HUES48 (cell line): ENCODE results near the gene CGREF1.

Source experiments
- H3K27ac ChIP-seq: one replicate; pipeline ENCODE4 v1.7.0; 2013; ENCODE audit warnings: low read depth, low read length, inconsistent platforms
- H3K27me3 ChIP-seq: 2 replicates; pipeline ENCODE4 v1.6.1; 2013; ENCODE audit warnings: mild to moderate bottlenecking, low read length; ENCODE audit not compliant: control insufficient read depth, insufficient read depth
- H3K36me3 ChIP-seq: 2 replicates; pipeline ENCODE4 v1.6.1; 2013; ENCODE audit warnings: low read length; ENCODE audit not compliant: control insufficient read depth, insufficient read depth
- H3K4me1 ChIP-seq: 2 replicates; pipeline ENCODE4 v1.6.1; 2013; ENCODE audit warnings: mild to moderate bottlenecking, low read length; ENCODE audit not compliant: control insufficient read depth, insufficient read depth
- H3K4me3 ChIP-seq: 2 replicates; pipeline ENCODE4 v1.5.1; 2013; ENCODE audit warnings: mild to moderate bottlenecking, low read depth, low read length
- H3K9ac ChIP-seq: 2 replicates; pipeline ENCODE4 v1.6.1; 2013; ENCODE audit warnings: mild to moderate bottlenecking, low read depth, low read length, moderate library complexity
- H3K9me3 ChIP-seq: 2 replicates; pipeline ENCODE4 v1.6.1; 2013; ENCODE audit warnings: low read length; ENCODE audit not compliant: control insufficient read depth, insufficient read depth

The CGREF1 gene

GRCh38 chr2:27071277-27071989 lies 47.5 kb downstream of the CGREF1 start, which contains the start of gene OST4:
Gene OST4 (minus strand): TSS chr2:27071654.
- Histone ChIP-seq H3K4me3 (peak within 1 kb of the TSS; percentile 96), H3K27ac (peak within 1 kb of the TSS; percentile 90), H3K27me3 (no peaks in the 10 kb centered on the region), H3K9ac (peak within 1 kb of the TSS; percentile 64), H3K4me1 (peaks cover 11% of the 10 kb centered on the region), H3K36me3 (peaks cover 38% of the 10 kb centered on the region), H3K9me3 (no peaks in the 10 kb centered on the region)

GRCh38 chr2:27070653-27071276 lies 48.2 kb downstream of the CGREF1 start:
- Histone ChIP-seq H3K9me3 (no peaks in the 10 kb centered on the region), H3K9ac (peak overlapping the region; percentile 64), H3K27ac (peak overlapping the region; percentile 69), H3K4me1 (peaks cover 11% of the 10 kb centered on the region), H3K36me3 (peaks cover 41% of the 10 kb centered on the region), H3K4me3 (peak overlapping the region; percentile 96), H3K27me3 (no peaks in the 10 kb centered on the region)

GRCh38 chr2:27069961-27070618 lies 48.8 kb downstream of the CGREF1 start:
- Histone ChIP-seq H3K27me3 (no peaks in the 10 kb centered on the region), H3K4me3 (peak overlapping the region; percentile 96), H3K27ac (no peak overlapping the region), H3K9me3 (no peaks in the 10 kb centered on the region), H3K36me3 (peaks cover 44% of the 10 kb centered on the region), H3K9ac (no peak overlapping the region), H3K4me1 (peaks cover 11% of the 10 kb centered on the region)

GRCh38 chr2:27069436-27069835 lies 49.5 kb downstream of the CGREF1 start:
- no peak overlapping the region for H3K9ac ChIP-seq
- no peak overlapping the region for H3K4me3 ChIP-seq
- H3K4me1 ChIP-seq, result peaks cover 11% of the 10 kb centered on the region
- no peak overlapping the region for H3K27ac ChIP-seq
- peaks cover 44% of the 10 kb centered on the region for H3K36me3 ChIP-seq
- H3K9me3 ChIP-seq, result no peaks in the 10 kb centered on the region
- no peaks in the 10 kb centered on the region for H3K27me3 ChIP-seq

- Histone ChIP-seq H3K27ac (no peak overlapping the region), H3K9ac (no peak overlapping the region), H3K4me3 (no peak overlapping the region), H3K36me3 (peaks cover 50% of the 10 kb centered on the region), H3K27me3 (no peaks in the 10 kb centered on the region), H3K4me1 (0 out of 2 replicates have a peak, but pooled peaks cover 5% of the 10 kb centered on the region), H3K9me3 (no peaks in the 10 kb centered on the region)
Measured at GRCh38 chr2:27067385-27067784, 51.5 kb downstream of the CGREF1 start.

GRCh38 chr2:27065128-27065527 lies 53.8 kb downstream of the CGREF1 start:
- Histone ChIP-seq H3K27ac (no peak overlapping the region), H3K4me1 (no peaks in the 10 kb centered on the region), H3K27me3 (no peaks in the 10 kb centered on the region), H3K4me3 (no peak overlapping the region), H3K9ac (no peak overlapping the region), H3K36me3 (peaks cover 51% of the 10 kb centered on the region), H3K9me3 (no peaks in the 10 kb centered on the region)

- Histone ChIP-seq H3K4me1 (no peaks in the 10 kb centered on the region), H3K9ac (no peak overlapping the region), H3K4me3 (no peak overlapping the region), H3K36me3 (peaks cover 54% of the 10 kb centered on the region), H3K9me3 (no peaks in the 10 kb centered on the region), H3K27me3 (no peaks in the 10 kb centered on the region), H3K27ac (no peak overlapping the region)
Measured at GRCh38 chr2:27060323-27060722, 58.6 kb downstream of the CGREF1 start.

GRCh38 chr2:27059141-27059820 lies 59.6 kb downstream of the CGREF1 start:
- no peak overlapping the region for H3K4me3 ChIP-seq
- no peak overlapping the region for H3K27ac ChIP-seq
- no peaks in the 10 kb centered on the region for H3K27me3 ChIP-seq
- H3K4me1 ChIP-seq, result no peaks in the 10 kb centered on the region
- H3K9me3 ChIP-seq, result no peaks in the 10 kb centered on the region
- no peak overlapping the region for H3K9ac ChIP-seq
- peaks cover 64% of the 10 kb centered on the region for H3K36me3 ChIP-seq

GRCh38 chr2:27058210-27058609 lies 60.7 kb downstream of the CGREF1 start:
- Histone ChIP-seq H3K27me3 (no peaks in the 10 kb centered on the region), H3K27ac (no peak overlapping the region), H3K9ac (no peak overlapping the region), H3K4me3 (no peak overlapping the region), H3K9me3 (no peaks in the 10 kb centered on the region), H3K36me3 (peaks cover 75% of the 10 kb centered on the region), H3K4me1 (no peaks in the 10 kb centered on the region)

GRCh38 chr2:27057184-27057583 lies 61.7 kb downstream of the CGREF1 start:
- Histone ChIP-seq H3K4me1 (no peaks in the 10 kb centered on the region), H3K9ac (no peak overlapping the region), H3K4me3 (no peak overlapping the region), H3K27ac (no peak overlapping the region), H3K27me3 (no peaks in the 10 kb centered on the region), H3K9me3 (no peaks in the 10 kb centered on the region), H3K36me3 (peaks cover 70% of the 10 kb centered on the region)
